Muscle layer of duodenum (tissue), 2 donors: ENCODE data around the gene ATP9A.

Source experiments
- H3K27ac ChIP-seq: one replicate; pipeline ENCODE4 v1.7.0; 2013; ENCODE audit warnings: mild to moderate bottlenecking, low read length
- H3K27me3 ChIP-seq: one replicate; pipeline ENCODE4 v1.7.0; 2013; ENCODE audit warnings: low read depth, mild to moderate bottlenecking, control low read depth, low read length
- H3K36me3 ChIP-seq, 2 donors: one replicate each; pipeline ENCODE4 v1.7.0; 2013; ENCODE audit warnings: low read length in 2 of 2, control low read depth in 1 of 2, mild to moderate bottlenecking in 1 of 2; ENCODE audit not compliant: insufficient read depth in 2 of 2, control insufficient read depth in 1 of 2
- H3K4me1 ChIP-seq, 2 donors: one replicate each; pipeline ENCODE4 v1.7.0; 2013; ENCODE audit warnings: low read length in 2 of 2, mild to moderate bottlenecking in 2 of 2, control low read depth in 1 of 2, moderate library complexity in 1 of 2; ENCODE audit not compliant: insufficient read depth in 2 of 2, control insufficient read depth in 1 of 2
- H3K4me3 ChIP-seq, 2 donors: one replicate each; pipeline ENCODE4 v1.7.0; 2013; ENCODE audit warnings: low read length in 2 of 2, low read depth in 1 of 2, mild to moderate bottlenecking in 1 of 2
- H3K9me3 ChIP-seq, 2 donors: one replicate each; pipeline ENCODE4 v1.7.0; 2013; ENCODE audit warnings: low read length in 2 of 2, control low read depth in 1 of 2, mild to moderate bottlenecking in 1 of 2; ENCODE audit not compliant: control insufficient read depth in 1 of 2
- donor health status: healthy.

Gene ATP9A

DNA sequence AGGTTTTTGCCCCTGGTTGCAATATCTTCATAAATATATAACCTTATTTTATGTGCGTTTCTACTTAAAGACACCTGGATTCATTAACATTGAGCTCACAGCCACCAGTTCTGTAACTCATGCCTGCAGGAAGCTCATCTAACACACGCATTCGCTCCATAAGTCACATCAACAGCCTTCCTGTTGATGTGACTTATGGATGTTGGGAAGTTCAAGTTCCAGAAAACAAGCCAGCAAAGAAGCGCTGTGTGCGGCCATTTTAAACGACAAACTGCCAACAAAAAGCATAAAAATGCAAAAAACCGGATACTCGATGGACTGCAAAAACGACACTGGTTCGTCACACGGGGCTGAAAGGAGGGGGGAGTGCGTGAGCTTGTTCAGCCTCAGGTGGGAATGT is 147.8 kb downstream of the ATP9A start:
- Histone ChIP-seq H3K36me3 (peaks cover 20 to 26% of the 10 kb centered on the region in 2 donors), H3K4me1 (no peaks in the 10 kb centered on the region), H3K4me3 (no peak overlapping the region), H3K27ac (no peak overlapping the region), H3K9me3 (no peaks in the 10 kb centered on the region), H3K27me3 (no peaks in the 10 kb centered on the region)

DNA sequence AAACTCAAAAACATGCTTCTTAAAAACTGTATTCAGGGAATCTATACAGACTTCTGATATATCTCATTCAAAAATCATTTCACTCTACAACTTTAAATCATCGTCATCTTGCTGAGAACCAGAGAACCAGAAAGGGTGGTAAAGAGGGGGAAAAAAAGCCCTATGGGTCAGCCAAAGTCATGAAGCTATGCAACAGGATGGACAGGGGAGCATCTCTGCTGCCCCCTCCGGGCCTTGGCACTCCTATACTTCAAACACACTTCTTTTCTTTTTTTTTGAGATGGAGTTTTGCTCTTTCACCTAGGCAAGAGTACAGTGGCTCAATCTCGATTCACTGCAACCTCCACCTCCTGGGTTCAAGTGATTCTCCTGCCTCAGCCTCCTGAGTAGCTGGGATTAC is 152.1 kb downstream of the ATP9A start:
- Histone ChIP-seq H3K4me1 (peaks cover 0 to under 1% of the 10 kb centered on the region in 2 donors), H3K4me3 (no peak overlapping the region), H3K27me3 (no peaks in the 10 kb centered on the region), H3K27ac (no peak overlapping the region), H3K36me3 (peaks cover 21 to 33% of the 10 kb centered on the region in 2 donors), H3K9me3 (no peaks in the 10 kb centered on the region)

DNA sequence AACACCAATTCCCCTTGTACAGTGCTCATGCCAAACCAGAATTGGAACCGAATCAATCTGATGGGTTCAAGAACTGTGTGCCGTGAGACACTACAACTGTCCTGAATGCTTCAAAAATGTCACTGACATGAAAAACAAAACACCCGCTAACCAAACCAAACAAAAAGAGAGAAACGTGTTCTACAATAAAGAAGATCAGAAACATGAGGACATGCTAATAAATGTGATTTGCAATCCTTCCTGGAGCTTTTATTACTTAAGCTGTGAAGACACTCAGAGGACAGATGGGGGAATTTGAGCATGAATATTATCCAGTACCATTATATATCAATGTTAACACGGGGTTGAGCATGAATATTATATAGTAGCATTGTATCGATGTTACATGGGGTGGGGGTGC is 153.5 kb downstream of the ATP9A start:
- Histone ChIP-seq H3K27ac (no peak overlapping the region), H3K36me3 (peaks cover 21 to 40% of the 10 kb centered on the region in 2 donors), H3K4me3 (no peak overlapping the region)

DNA sequence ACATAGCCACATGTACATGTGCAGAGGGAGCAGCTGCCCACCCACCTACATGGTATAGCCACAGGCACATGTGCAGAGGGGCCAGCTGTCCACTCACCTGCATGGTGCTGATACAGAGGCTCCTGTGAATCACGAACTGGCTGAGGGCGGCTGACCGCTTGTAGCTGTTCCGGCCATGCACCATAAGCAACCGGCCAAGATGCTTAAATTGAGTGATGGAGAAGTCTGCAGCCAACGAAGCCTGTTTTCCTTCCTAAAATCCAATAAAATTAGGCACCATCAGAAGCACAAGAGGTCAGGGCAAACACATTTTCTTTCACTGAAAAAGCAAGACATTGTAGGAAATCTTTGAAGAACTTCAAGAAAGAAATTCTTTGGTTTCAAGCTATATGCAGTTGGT is 154.6 kb downstream of the ATP9A start:
- Histone ChIP-seq H3K4me1 (peaks cover 0 to 3% of the 10 kb centered on the region in 2 donors), H3K27ac (no peak overlapping the region), H3K36me3 (peaks cover 23 to 47% of the 10 kb centered on the region in 2 donors), H3K27me3 (no peaks in the 10 kb centered on the region), H3K4me3 (no peak overlapping the region), H3K9me3 (no peaks in the 10 kb centered on the region)

More for the DNA sequence above, 153.5 kb downstream of the ATP9A start:
- Histone ChIP-seq H3K9me3 (no peaks in the 10 kb centered on the region), H3K27me3 (no peaks in the 10 kb centered on the region), H3K4me1 (peaks cover 0 to 3% of the 10 kb centered on the region in 2 donors)

DNA sequence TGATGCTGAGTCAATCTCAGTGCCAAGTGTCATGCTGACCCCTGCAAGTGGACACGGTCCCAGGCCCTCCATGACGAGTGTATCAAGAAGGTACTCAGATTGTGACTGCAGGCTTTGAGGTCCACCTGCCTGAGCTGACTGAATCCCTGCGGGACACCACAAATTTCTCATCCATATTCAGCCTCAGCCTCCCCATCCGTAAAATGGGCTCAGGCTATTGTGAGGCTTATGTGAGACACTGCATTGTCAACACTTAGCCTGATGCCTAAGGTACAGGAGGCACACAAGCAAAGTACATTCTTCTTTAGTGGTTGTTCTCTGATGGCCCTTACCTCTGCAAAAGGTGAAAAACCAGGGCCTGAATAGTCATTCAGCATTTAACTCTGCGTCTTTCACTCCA is 155.3 kb downstream of the ATP9A start:
- no peak overlapping the region for H3K27ac ChIP-seq
- peaks cover 0 to 3% of the 10 kb centered on the region in 2 donors for H3K4me1 ChIP-seq
- no peak overlapping the region for H3K4me3 ChIP-seq
- peaks cover 27 to 51% of the 10 kb centered on the region in 2 donors for H3K36me3 ChIP-seq
- H3K27me3 ChIP-seq: no peaks in the 10 kb centered on the region
- H3K9me3 ChIP-seq: no peaks in the 10 kb centered on the region

DNA sequence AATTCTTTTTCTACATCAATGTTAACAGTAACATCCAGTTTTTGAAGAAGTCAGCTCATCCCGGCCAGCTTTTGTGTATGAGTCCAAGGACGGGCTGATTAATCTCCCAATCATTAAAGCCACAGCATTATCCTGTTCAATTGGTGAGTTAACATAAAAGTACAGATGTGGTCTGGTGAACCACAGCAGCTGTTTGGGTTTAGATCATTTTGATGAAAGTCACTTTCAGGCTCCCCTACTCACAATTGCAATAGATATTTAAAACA is 156.6 kb downstream of the ATP9A start:
- Histone ChIP-seq H3K27me3 (no peaks in the 10 kb centered on the region), H3K9me3 (no peaks in the 10 kb centered on the region), H3K4me3 (no peak overlapping the region), H3K36me3 (peaks cover 20 to 43% of the 10 kb centered on the region in 2 donors), H3K4me1 (peaks cover 0 to 3% of the 10 kb centered on the region in 2 donors), H3K27ac (no peak overlapping the region)

DNA sequence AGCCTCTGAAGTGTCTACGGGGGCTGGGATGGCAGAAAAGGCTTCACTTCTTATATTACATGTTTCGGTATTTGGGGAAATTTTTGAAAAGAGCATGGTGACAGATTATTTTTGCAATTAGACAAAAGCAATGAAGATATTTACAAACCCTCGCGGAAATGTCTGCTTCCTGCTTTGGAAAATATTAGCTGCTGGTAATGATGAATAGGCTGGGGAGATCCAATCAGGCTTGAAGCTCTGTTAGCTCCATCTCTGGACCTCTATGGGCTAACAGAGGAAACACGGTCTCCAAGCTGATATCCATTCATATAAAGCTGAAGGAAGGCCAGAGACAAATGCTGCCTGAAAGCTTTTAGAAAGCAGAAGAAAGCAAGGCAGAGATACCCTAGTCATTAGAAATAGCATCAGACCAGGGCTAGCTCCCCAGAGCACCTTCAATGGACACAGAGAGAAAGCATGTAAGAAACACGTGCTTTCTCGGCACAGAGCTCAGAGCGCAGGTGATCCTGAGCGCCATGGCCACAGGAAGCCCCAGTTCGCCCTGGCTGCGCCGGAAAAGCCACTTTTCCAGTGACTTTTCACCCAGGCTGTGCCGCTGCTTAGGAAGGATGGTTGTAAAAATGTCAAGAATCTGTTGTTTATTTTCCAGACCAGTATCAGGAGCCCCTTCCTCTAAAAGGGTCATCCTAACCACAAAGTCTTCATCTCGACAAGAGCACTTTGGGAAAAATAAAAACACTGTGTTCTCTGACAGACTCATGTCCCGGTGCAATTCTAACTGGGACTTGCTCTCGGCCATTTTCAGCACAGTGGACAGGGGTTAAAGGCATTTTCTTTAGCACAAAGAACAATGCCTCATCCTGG is 157.2 kb downstream of the ATP9A start:
- H3K9me3 ChIP-seq: no peaks in the 10 kb centered on the region
- H3K27me3 ChIP-seq: no peaks in the 10 kb centered on the region
- peaks cover 0 to 3% of the 10 kb centered on the region in 2 donors for H3K4me1 ChIP-seq
- H3K27ac ChIP-seq: no peak overlapping the region
- peaks cover 20 to 43% of the 10 kb centered on the region in 2 donors for H3K36me3 ChIP-seq
- no peak overlapping the region for H3K4me3 ChIP-seq

DNA sequence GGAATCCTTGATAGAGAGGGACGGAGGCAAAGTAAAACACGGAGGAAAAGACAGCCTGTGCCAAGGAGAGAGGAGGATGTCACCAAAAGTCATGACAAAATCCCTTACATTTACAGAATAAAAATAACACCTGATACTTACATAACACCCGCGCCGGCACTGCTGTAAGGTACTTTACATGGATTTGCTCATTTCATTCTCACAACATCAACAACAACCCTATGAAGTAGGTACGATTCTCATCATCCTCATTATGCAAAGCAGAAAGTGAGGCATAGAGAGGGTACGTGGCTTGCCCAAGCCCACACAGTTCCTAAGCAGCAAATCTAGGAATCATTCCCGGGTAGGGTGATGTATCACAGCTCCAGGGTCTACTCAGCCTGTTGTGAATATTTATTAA is 158.1 kb downstream of the ATP9A start:
- peaks cover 20 to 43% of the 10 kb centered on the region in 2 donors for H3K36me3 ChIP-seq

DNA sequence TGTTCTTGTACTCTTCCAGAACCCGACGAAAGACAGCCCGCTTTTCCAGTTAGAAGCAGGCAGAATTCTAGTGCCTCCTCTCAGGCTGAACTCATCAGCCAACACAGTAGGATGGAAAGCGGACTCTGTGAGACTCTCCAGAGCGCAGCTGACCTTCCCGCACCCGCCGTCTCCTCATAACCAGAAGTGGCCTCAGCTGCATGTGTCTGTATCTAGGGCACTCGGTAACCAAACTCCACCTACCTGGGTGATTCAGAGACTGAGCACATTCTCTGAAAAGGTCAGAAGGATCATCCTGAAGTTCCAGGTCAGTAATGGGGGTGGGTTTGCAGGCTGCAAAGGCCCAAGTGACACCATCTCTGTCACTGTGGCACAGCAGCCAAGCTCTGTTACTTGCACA is 158.9 kb downstream of the ATP9A start:
- Histone ChIP-seq H3K4me3 (no peak overlapping the region), H3K27ac (no peak overlapping the region), H3K9me3 (no peaks in the 10 kb centered on the region), H3K36me3 (peaks cover 20 to 51% of the 10 kb centered on the region in 2 donors), H3K27me3 (no peaks in the 10 kb centered on the region), H3K4me1 (peaks cover 0 to 3% of the 10 kb centered on the region in 2 donors)

More for the DNA sequence above, 158.1 kb downstream of the ATP9A start:
- Histone ChIP-seq H3K4me3 (no peak overlapping the region), H3K4me1 (peaks cover 0 to 3% of the 10 kb centered on the region in 2 donors), H3K9me3 (no peaks in the 10 kb centered on the region), H3K27ac (no peak overlapping the region), H3K27me3 (no peaks in the 10 kb centered on the region)

DNA sequence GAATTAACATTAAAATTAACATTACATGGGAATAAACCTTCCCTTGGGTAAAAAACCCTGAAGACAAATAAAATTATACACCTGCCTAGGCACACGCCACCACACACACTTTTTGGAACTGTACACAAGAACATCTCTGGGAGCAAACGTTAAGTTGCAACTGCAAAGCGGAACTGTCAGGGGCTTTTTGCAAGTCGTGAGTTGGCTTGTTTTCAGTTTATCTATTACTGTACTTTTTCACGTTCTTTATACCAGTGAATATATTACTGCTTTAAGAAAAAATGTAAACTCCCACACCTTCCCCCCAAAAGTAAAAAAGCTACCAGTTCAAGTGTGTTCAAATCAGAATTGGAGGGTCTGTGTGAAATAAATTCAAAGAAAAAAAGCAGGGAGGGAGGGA is 160.1 kb downstream of the ATP9A start:
- Histone ChIP-seq H3K27ac (no peak overlapping the region), H3K27me3 (no peaks in the 10 kb centered on the region), H3K36me3 (peaks cover 14 to 50% of the 10 kb centered on the region in 2 donors), H3K4me1 (peaks cover 0 to 3% of the 10 kb centered on the region in 2 donors), H3K4me3 (no peak overlapping the region), H3K9me3 (no peaks in the 10 kb centered on the region)

DNA sequence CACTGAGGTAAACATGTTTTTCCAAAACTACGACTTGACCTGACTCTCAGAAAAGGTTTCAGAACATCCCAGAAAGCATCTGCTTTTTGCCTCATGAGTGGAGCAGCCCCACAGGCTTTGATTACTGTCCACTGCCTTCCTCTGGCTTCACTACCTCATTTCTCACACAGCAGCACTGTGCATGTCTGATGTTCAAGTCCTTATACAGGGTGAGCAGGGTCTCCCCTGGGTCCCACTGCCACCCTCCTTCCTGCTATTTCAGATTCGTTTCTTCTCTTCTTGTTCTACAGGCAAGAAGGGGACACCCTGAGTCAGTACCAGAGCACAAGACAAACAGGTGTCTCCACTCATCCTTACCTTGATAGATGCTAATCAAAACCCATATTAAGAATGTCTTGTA is 161.0 kb downstream of the ATP9A start:
- no peak overlapping the region for H3K4me3 ChIP-seq
- no peaks in the 10 kb centered on the region for H3K9me3 ChIP-seq
- peaks cover 0 to 3% of the 10 kb centered on the region in 2 donors for H3K4me1 ChIP-seq
- H3K36me3 ChIP-seq: peaks cover 10 to 48% of the 10 kb centered on the region in 2 donors
- H3K27me3 ChIP-seq: no peaks in the 10 kb centered on the region
- H3K27ac ChIP-seq: no peak overlapping the region

DNA sequence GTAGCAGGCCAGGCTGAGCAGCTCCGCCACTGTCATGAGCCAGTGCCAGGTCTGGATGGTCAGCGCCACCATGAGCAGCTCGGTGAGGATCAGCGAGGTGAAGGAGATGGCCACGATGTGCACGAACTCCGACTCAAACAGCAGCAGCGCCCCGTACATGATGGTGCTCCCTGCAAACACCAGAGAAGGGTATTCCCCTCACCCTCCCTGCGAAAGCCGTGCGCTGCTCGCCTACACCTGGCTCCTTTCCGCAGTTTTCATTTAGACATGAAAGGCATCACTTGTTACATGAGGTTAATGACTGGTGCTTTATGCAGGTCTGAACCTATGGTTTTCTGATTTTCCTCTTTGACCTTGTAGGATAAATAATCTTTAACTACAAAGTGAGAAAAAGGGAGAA is 163.3 kb downstream of the ATP9A start:
- Histone ChIP-seq H3K9me3 (no peaks in the 10 kb centered on the region), H3K36me3 (peaks cover 6 to 46% of the 10 kb centered on the region in 2 donors), H3K4me3 (no peak overlapping the region), H3K4me1 (no peaks in the 10 kb centered on the region), H3K27me3 (no peaks in the 10 kb centered on the region), H3K27ac (no peak overlapping the region)
